Erythroblast (primary cell): ENCODE data around the gene TOP3A.

Source experiments
- GATA1 ChIP-seq: IDR thresholded peaks from 2 replicates; pipeline ENCODE4 v1.6.1; 2011; ENCODE audit warnings: low read depth, mild to moderate bottlenecking, control low read depth, low read length, moderate library complexity
- POLR2A ChIP-seq: IDR thresholded peaks from 2 replicates; pipeline ENCODE4 v1.6.1; 2011; ENCODE audit warnings: mild to moderate bottlenecking, low read length

- TF ChIP-seq POLR2A (no peak), GATA1 (no peak)
Measured at GRCh38 chr17:18231164-18231563, 83.6 kb downstream of the TOP3A start.
